Nephron progenitor cell (in vitro differentiated cells): ENCODE measurements around the gene CCSER2.
"Not testable (repeated sequence)": the region's sequence is repeated elsewhere in the genome, so short reads cannot be mapped to it uniquely, and the experiment has no call there.

Experiments used
- DNase-seq: peaks from one replicate; pipeline ENCODE4 v3.0.0; 2021
- H3K27ac Mint-ChIP-seq: 2 replicates; pipeline ENCODE4 v1.8.0; 2021; ENCODE audit warnings: mild to moderate bottlenecking, moderate library complexity, mixed read lengths
- H3K27me3 Mint-ChIP-seq: 2 replicates; pipeline ENCODE4 v1.8.0; 2021; ENCODE audit warnings: mild to moderate bottlenecking, low read depth, mixed read lengths; ENCODE audit not compliant: poor library complexity
- H3K36me3 Mint-ChIP-seq: 2 replicates; pipeline ENCODE4 v1.8.0; 2021; ENCODE audit warnings: low read depth, mixed read lengths
- H3K4me1 Mint-ChIP-seq: 2 replicates; pipeline ENCODE4 v1.8.0; 2021; ENCODE audit warnings: mixed read lengths
- H3K4me3 Mint-ChIP-seq: 2 replicates; pipeline ENCODE4 v1.8.0; 2021; ENCODE audit warnings: mild to moderate bottlenecking, moderate library complexity, mixed read lengths
- H3K9me3 Mint-ChIP-seq: 2 replicates; pipeline ENCODE4 v1.8.0; 2021; ENCODE audit warnings: mild to moderate bottlenecking, moderate library complexity, mixed read lengths
- CTCF ChIP-seq: fragments of 200-600 bp; sonication (generic); IDR thresholded peaks from 2 replicates; pipeline ENCODE4 v1.5.0; 2021; ENCODE audit warnings: antibody characterized with exemption

The CCSER2 gene

DNA sequence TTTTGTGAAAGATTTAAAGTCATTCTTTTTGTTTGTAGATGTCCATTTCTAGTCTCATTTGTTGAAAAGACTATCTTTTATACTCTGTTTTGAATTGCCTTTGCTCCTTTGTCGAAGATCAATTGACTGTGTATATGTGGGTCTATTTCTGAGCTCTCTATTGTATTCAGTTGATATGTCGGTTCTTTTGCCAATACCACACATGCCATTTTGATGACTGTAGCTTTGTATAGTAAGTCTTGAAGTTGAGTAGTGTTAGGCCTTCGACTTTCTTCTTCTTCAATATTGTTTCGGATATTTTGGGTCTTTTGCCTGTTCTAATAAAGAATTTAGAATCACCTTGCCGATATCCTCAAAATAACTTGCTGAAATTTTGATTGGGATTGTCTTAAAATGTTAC, 104.5 kb downstream of the CCSER2 start:
- Mint-ChIP-seq H3K4me3 (no peak overlapping the region), H3K4me1 (no peaks in the 10 kb centered on the region), H3K36me3 (peaks cover 37% of the 10 kb centered on the region), H3K9me3 (peaks cover 4% of the 10 kb centered on the region), H3K27ac (no peak overlapping the region), H3K27me3 (no peaks in the 10 kb centered on the region)
- no peak for TF ChIP-seq CTCF
- no peak for DNase-seq

DNA sequence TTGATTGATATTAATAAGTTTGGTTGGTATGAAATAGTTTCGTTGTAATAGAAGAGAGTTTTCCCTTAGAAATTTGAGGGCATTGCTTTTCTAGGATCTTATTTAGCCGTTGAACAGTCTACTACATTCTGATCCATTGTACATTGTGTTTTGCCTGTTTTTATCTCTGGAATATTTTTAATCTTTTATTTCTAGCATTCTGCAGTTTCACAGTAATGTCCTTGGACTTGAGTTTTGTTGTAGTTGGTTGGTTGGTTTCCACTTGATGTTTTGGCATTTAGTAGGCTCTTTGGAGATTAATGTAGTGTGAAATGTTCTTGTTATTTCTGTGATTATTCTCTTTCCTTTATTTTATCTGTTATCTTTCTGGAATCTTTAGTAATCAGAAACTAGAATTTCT, 112.4 kb downstream of the CCSER2 start:
- no peak overlapping the region for H3K27ac Mint-ChIP-seq
- H3K36me3 Mint-ChIP-seq = peaks cover 88% of the 10 kb centered on the region
- DNase-seq = no peak
- peaks cover 31% of the 10 kb centered on the region for H3K9me3 Mint-ChIP-seq
- no peaks in the 10 kb centered on the region for H3K4me1 Mint-ChIP-seq
- TF ChIP-seq CTCF = no peak
- H3K27me3 Mint-ChIP-seq = peaks cover 4% of the 10 kb centered on the region
- no peak overlapping the region for H3K4me3 Mint-ChIP-seq

DNA sequence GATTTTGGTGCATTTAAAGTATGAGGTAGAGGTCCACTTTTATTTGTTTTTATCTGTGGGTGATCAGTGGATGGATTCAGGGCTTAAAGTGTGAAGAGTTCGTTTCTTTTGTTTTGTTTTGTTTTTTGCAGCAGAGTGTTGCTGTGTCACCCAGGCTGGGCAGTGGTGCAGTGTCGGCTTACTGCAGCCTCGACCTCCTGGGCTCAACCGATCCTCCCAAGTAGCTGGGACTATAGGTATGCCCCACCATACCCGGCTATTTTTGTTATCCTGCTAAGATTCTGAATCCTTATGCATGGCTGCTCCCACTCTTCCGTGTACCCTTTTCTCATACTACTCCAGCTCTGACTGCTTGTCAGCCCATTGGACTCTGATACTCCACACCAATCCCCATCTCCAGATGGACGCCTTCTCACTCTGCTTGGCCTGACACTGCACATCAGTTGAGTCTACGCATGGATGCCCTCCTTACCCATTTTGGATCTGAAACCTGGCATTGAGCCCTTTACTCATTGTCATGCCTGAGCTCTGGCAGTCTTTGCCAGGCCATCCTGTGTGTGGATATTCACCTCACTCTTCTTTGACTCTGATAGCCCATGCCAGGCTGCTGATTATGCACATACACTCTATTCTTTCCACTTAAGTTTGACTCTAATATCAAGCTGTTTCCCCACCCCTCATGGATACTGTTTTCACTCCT, 119.5 kb downstream of the CCSER2 start:
- DNase-seq = no peak
- no peak for TF ChIP-seq CTCF
- Mint-ChIP-seq H3K9me3 (peaks cover 13% of the 10 kb centered on the region), H3K36me3 (peaks cover 51% of the 10 kb centered on the region), H3K4me1 (peaks cover 6% of the 10 kb centered on the region), H3K27ac (no peak overlapping the region), H3K27me3 (peaks cover 3% of the 10 kb centered on the region), H3K4me3 (no peak overlapping the region)

DNA sequence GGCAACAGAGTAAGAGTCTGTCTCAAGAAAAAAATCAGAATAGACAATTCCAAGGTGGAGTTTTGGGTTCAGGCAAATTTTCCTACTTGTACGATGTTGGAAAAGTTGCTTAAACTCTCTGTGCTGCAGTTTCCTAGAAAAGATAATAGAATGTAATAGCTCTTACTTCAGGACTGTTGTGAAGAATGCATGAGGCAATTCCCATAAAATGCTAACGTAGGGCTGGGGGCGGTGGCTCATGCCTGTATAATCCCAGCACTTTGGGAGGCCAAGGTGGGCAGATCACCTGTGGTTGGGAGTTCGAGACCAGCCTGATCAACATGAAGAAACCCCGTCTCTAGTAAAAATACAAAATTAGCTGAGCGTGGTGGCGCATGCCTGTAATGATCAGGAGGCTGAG, 121.0 kb downstream of the CCSER2 start:
- not testable (repeated sequence) for H3K4me1 Mint-ChIP-seq, H3K27ac Mint-ChIP-seq, H3K27me3 Mint-ChIP-seq, H3K4me3 Mint-ChIP-seq, DNase-seq, H3K9me3 Mint-ChIP-seq
- peaks cover 46% of the 10 kb centered on the region for H3K36me3 Mint-ChIP-seq

DNA sequence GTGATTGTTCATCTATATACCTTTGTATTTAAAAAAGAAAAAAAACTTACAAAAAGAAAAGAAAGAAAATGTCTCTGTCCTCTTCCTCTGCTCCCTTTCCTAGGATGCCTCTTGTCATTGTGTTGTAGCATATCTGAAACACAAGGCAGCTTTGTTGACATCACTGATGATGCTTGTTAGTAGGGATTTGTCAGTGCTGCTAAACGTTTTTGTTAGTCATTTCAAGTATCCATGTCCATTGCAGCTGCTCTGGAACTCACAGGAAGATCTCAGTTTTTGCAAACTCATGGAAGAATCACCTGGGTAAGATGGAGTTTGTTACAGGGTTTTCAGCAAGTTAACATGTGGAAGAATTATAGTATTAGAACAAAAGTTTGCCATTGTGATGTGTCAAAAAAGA, 123.6 kb downstream of the CCSER2 start:
- TF ChIP-seq CTCF = no peak
- peaks cover 49% of the 10 kb centered on the region for H3K36me3 Mint-ChIP-seq
- peaks cover 6% of the 10 kb centered on the region for H3K9me3 Mint-ChIP-seq
- H3K4me1 Mint-ChIP-seq = peaks cover 6% of the 10 kb centered on the region
- H3K4me3 Mint-ChIP-seq = no peak overlapping the region
- H3K27ac Mint-ChIP-seq = peak overlapping the region; percentile 75
- DNase-seq = no peak
- no peaks in the 10 kb centered on the region for H3K27me3 Mint-ChIP-seq

- Mint-ChIP-seq H3K27me3 (no peaks in the 10 kb centered on the region), H3K4me1 (no peaks in the 10 kb centered on the region), H3K27ac (no peak overlapping the region), H3K9me3 (peaks cover 11% of the 10 kb centered on the region), H3K36me3 (peaks cover 42% of the 10 kb centered on the region), H3K4me3 (no peak overlapping the region)
- TF ChIP-seq CTCF = no peak
- no peak for DNase-seq
These were observed 124.9 kb downstream of the CCSER2 start for GRCh38 chr10:84453303-84453702.
